Nucleus accumbens (tissue), 56 donors: Measurements from ENCODE around the gene CDC42BPA.
A peak's percentile ranks its signal among the peaks of the same experiment; 100 is the strongest.

Source experiments
- DNase-seq, 56 donors: peaks; one replicate each; lab custom pipeline; 2025; lab: John Stamatoyannopoulos, UW

The CDC42BPA gene

GRCh38 chr1:227335242-227336020 is 17.1 kb upstream of the CDC42BPA start:
- DNase-seq: no peak

DNA sequence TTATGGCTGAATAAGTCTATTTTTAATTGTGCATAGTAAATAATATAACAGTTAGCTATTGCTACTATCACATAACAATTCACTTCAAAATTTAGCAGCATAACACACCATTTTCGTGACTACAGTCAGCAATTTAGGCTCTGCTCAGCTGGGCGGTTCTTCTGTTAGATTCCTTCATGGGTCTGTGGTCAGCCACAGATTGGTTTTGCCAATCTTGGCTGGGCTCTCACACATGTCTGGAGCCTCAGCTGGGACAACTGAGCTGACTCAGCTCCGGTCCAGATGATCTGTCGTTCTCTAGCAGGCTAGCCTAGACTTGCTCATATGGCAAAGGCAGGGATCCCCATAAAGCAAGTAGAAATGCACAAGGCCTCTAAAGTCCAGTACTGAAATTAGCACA is 15.1 kb upstream of the CDC42BPA start:
- no peak for DNase-seq

DNA sequence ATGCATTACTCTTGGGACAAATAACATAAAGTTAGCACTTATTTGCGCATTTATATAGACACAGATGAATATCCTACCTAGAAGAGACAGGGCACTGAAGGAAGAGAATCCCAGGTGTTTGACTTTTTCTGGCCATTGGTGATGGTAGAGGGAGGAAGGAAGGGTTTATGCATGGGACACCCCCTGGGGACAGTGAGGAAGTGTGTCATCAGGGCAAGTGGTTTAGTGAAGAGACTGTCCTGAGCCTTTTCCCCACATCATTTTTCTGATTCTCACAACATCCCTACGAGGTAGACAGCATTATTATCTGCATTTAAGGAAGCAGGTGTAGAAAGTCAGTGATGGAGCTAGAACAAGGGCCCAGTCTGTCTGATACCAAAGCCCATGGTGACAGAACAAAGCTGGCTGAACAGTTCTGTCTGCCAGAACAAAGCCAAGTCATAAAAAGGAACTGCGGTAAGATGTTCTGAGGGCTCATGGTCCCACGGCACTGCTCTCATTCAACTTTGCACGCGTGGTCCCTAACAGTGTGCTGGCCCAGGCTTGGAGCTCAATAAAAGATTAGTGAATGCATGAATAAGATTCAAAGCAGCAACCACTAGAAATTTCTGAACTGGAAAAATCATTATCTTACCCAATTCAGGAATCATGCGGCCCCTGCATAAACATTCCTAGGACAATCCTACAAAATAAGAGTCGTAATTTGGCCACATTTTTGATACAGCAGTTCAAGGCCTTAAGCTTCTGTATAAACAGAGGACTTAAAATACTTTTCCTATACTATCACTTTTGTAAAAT is 12.2 kb upstream of the CDC42BPA start:
- DNase-seq: no peak

GRCh38 chr1:227328405-227329019 is 10.2 kb upstream of the CDC42BPA start:
- no peak for DNase-seq

DNA sequence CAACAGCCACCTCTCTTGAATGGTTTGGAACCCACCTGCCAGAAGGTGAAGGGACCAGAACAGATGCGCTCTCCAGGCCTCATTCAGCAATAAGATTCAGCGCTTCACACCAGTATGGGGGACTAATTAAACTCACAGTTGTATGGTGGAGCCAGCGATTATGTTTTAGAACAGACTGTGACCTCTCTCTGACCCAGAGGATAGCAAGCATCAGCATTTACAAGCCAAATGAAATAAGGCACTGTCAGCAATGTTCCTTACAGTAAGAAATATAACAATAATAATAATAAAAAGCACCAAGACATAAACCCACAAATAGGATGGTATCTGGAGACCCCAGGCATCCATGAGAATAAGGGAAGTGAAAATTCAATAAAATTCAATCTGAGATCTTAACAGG is 6.9 kb upstream of the CDC42BPA start:
- DNase-seq: no peak

GRCh38 chr1:227323967-227324268 is 5.6 kb upstream of the CDC42BPA start:
- no peak for DNase-seq

DNA sequence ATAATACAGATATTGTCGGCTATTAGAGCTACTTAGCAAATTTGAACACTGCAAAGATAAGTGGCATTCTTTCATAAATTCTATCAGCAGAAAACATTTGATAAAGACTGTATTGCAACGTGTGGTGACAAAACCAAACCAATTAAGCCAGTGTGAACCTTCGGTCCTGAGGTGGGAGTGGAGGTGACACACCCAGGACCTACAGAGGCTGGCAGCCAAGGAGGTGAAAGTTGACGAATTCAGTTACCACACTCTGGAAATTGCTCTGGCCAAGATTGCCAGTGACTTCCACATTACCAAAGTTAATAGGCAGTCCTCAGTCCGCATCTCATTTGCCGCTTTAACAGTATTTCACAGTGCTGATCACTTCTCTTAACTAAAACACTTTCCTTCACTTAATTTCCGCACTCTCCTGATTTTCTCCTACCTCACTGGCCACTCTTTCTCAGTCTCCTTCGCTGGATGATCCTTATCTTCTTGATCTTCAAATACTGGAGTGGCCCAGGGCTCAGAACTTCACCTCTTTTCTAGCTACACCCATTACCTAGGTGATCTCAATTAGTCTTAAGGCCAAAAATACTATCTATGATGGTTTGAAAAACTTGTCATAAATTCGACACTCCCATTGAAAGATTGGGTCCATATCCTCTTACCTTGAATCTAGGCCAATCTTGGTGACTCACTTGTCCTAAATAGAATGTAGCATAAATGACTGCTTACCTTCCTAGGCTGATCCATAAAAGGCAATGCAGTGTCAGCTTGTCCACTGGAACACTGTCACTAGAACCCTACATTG is 5.1 kb upstream of the CDC42BPA start:
- no peak for DNase-seq

DNA sequence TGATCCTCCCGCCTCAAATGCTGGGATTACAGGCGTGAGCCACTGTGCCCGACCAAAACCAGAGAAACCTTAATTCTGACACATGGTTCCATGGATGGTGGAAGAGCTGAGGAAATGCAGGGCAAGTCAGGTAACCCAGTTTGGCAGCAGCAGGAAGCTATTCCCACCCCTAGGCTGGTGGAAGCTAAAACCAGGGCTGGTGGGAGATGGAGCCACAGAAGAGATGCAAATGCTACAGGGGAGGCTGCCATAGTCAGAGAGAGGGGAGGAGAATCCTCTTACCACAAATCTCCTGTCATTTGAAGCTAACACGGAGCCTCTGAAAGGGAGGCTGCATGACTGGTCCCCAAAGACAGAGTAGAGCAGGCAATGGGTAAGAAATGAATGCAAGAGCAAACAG is 4.1 kb upstream of the CDC42BPA start:
- DNase-seq: no peak

DNA sequence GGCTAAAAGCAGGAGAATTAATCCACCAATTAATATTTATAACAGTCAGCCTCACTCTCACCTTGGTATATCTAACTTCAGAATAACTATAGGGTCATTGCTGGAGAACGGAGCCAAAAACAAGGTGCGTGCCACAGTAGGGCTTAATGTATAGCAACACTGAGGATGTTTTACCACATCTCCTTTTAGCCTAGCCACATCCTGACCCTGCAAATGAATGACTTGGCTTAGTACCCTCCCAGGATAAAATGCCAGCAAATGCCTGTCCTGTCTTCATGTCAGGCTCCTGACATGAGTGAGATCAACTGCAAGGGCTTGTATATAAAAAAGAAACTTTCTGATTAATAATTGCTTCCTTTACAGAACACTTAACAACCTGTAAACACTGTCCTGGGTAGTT is 2.7 kb upstream of the CDC42BPA start:
- no peak for DNase-seq

DNA sequence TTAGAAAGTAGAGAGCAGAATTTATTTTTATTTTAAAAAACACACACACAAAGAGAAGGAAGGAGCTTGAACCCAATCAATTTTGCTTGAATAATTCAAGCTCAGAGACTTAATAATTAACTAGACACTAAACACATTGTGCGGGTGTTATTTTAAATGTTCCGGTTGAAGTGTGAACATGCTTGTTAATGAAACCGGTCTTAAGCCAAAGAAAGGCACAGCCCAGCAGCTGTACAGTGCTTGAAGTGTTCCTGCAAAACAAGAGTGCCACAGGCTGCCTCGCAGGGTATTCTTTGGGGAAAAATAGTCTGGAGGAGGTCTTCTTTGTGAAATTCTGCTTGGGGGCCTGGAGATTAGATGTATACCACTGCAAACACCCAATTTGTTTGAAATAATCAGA is 2.2 kb upstream of the CDC42BPA start:
- peak in 2 of 56 donors; percentile 6 to 12 for DNase-seq

- DNase-seq: peak in 55 of 56 donors; percentile 7 to 86 (median 66)
Observed at GRCh38 chr1:227318853-227319607, 738 bp upstream of the CDC42BPA start.

GRCh38 chr1:227317523-227318015 is 723 bp downstream of the CDC42BPA start:
- DNase-seq: peak in 48 of 56 donors; percentile 4 to 87 (median 58)

DNA sequence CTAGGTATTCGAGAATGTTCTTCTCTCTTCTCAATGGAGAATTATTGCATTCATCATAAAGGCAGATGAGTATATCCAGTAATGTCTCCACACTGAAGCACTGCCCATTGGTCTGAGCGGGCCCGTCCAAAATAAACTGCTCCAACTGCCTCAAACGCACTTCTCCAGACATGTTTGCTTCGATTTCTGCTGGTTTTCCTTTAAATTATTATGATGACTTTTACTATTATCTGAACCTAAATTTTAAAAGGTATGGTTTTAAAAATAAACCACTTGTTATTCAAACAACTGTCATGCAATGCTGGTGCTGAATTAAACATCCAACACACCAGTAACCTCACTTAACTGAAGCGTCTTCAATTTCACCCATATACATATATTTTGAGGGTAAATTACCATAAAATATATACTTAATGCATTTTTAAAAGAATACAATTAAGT is 1.3 kb downstream of the CDC42BPA start:
- peak in 3 of 56 donors; percentile 10 to 15 (median 15) for DNase-seq

GRCh38 chr1:227316456-227316855 is 1.8 kb downstream of the CDC42BPA start:
- DNase-seq: no peak

GRCh38 chr1:227315629-227316346 is 2.5 kb downstream of the CDC42BPA start:
- peak in 4 of 56 donors; percentile 4 to 27 (median 22) for DNase-seq

DNA sequence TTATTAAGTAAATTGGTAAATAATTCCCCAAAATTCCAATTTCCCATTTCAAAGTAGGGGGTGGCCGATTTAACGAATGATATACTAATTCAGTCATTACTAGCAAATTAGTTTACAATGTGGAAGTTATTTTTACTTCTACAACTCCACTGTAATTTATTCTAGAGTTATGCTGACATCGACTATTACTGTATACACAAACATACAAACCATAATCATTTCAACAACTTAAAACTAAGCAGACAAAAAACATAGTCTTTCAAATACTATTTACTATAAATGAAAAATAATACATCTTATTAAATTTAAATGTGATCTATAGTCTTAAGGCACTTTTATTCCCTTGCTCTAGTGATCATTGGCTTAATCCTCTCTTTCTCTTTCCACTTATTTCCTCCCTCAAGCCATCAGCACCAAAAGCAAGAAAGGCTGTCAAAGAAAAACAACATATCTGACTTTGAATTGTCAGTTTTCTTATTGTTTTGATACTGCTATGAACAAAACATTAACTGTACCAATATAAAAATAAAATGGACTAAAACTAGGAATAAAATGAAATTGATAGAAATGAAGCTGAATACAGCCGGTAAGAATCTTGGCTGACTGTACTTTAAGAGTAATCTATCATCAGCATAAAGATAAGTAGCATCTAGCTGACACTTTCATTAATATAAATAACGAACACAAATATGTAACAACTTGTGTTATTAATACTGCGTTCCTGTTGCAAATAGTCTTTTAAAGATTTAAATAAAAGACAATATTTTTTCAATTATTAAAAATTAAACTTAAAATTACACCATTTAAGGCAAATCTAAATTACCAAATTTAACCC is 4.1 kb downstream of the CDC42BPA start:
- no peak for DNase-seq

GRCh38 chr1:227312361-227313025 is 5.8 kb downstream of the CDC42BPA start:
- DNase-seq: no peak
